Measurements from ENCODE around the gene CPAMD8. TPM values are rescaled to one million over a fixed set of nuclear protein-coding genes. Genes with fewer than 3 reads are reported as not detected.

The CPAMD8 gene
- total RNA-seq, 6 experiments from 2014 or later: 0.90 to 1.8 (median 1.2) TPM

DNA sequence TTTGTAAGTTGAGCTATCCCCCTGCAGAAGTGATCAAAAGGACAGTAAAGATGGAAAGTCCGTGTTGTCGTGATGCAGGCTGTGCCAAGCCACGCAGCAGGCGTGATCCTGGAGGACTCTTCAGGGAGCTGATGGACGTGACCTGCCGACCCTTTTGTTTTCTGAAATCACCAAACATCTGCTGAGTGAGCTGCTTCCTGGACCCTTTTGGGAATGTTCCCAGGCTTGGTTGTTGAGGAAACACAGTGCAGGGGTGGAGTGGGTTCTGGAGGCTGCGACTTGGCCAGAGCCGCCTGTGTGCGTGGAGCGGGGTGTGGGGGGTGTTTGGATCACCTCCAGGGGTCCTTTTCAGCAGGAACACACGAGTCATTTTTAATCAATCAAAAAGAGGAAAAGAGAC lies 15.4 kb upstream of the CPAMD8 start:
- no peak overlapping the region for H3K27ac ChIP-seq

DNA sequence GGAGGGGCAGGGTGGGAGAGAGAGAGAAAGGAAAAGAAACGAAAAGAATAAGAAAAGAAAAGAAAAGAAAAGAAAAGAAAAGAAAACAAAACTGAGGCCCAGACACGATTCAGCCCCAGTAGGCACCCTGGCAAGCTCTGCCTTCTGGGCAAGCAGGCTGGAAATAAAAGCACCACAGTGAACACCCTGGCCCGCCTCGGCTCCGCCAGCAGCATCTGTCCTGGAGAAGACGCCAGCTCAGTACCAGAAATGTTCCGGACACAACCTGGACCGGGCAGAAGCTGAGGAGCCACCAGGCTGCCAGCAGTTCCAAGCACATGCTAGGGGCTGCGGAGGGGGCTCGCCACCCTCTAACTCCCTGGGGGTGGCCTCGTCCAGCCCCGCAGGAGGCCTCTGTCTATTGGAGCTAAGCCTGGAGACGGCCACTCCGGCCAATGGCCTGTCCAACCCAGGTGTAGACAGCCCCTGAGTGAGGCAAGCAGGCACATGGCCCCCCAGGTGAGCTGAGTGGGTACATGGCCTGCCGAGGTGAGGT lies 11.4 kb upstream of the CPAMD8 start:
- Histone ChIP-seq H3K4me1 (no peaks in the 10 kb centered on the region), H3K36me3 (no peaks in the 10 kb centered on the region), H3K4me3 (no peak overlapping the region), H3K27me3 (no peaks in the 10 kb centered on the region), H3K9me3 (no peaks in the 10 kb centered on the region), H3K27ac (no peak overlapping the region)
- intact Hi-C loops (cut with DNase I): no loop called here
- 57% methylated on average over 1 of the region's 15 CpGs for WGBS (ENCODE audit: insufficient coverage, low coverage, low lambda C conversion rate, missing lambda C conversion rate)
- TF ChIP-seq, protein P1, sequence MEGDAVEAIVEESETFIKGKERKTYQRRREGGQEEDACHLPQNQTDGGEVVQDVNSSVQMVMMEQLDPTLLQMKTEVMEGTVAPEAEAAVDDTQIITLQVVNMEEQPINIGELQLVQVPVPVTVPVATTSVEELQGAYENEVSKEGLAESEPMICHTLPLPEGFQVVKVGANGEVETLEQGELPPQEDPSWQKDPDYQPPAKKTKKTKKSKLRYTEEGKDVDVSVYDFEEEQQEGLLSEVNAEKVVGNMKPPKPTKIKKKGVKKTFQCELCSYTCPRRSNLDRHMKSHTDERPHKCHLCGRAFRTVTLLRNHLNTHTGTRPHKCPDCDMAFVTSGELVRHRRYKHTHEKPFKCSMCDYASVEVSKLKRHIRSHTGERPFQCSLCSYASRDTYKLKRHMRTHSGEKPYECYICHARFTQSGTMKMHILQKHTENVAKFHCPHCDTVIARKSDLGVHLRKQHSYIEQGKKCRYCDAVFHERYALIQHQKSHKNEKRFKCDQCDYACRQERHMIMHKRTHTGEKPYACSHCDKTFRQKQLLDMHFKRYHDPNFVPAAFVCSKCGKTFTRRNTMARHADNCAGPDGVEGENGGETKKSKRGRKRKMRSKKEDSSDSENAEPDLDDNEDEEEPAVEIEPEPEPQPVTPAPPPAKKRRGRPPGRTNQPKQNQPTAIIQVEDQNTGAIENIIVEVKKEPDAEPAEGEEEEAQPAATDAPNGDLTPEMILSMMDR (IDR thresholded peaks at IDR 0.05): no peak
- TF ChIP-seq POLR2A (IDR thresholded peaks at IDR 0.05): no peak
- no peak for DNase-seq
- ATAC-seq: peak in 1 of 4 donors; percentile 20

More for the DNA sequence above, 15.4 kb upstream of the CPAMD8 start:
- Histone ChIP-seq H3K4me3 (no peak overlapping the region), H3K27me3 (no peaks in the 10 kb centered on the region), H3K4me1 (no peaks in the 10 kb centered on the region), H3K36me3 (no peaks in the 10 kb centered on the region), H3K9me3 (no peaks in the 10 kb centered on the region)
- intact Hi-C loops (cut with DNase I): no loop called here
- DNase-seq (peak in 1 of 3 donors; percentile 37), ATAC-seq (peak; percentile 55 to 82 (median 67))
- TF ChIP-seq POLR2A (IDR thresholded peaks at IDR 0.05): no peak
- TF ChIP-seq, protein P1 (IDR thresholded peaks at IDR 0.05): no peak
- WGBS (ENCODE audit: insufficient coverage, low coverage, low lambda C conversion rate, missing lambda C conversion rate): 19% methylated on average over 9 of the region's 11 CpGs

DNA sequence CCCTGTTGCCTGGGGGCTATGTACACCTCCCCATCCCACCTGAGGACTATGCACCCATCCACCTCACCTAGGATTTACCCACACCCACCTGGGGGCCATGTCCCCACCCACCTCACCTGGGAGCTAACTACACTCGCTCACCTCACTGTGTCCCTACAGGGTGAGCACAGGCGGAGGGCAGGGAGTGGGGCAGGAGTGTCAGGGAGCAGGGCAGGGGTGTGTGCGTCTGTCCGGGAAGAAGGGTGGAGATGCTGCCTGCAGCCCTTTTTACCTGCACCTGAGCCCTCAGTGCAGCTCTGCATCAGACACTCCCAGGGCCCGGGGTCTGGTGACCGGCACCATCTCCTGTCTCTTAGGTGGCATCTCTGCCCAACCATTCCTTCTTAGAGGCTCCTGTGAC lies 10.6 kb upstream of the CPAMD8 start:
- no peak for TF ChIP-seq POLR2A (IDR thresholded peaks at IDR 0.05)
- TF ChIP-seq, protein P1 (IDR thresholded peaks at IDR 0.05): no peak
- intact Hi-C loops (cut with DNase I): no loop called here
- H3K9me3 ChIP-seq: no peaks in the 10 kb centered on the region
- DNase-seq: no peak
- H3K36me3 ChIP-seq: no peaks in the 10 kb centered on the region
- WGBS (ENCODE audit: insufficient coverage, low coverage, low lambda C conversion rate, missing lambda C conversion rate): 72% methylated on average over 4 of the region's 6 CpGs
- no peak overlapping the region for H3K27ac ChIP-seq
- no peak overlapping the region for H3K4me3 ChIP-seq
- H3K27me3 ChIP-seq: no peaks in the 10 kb centered on the region
- H3K4me1 ChIP-seq: no peaks in the 10 kb centered on the region
- ATAC-seq: peak in 1 of 4 donors; percentile 7

- Histone ChIP-seq H3K36me3 (no peaks in the 10 kb centered on the region), H3K27ac (no peak overlapping the region), H3K4me3 (no peak overlapping the region), H3K9me3 (no peaks in the 10 kb centered on the region), H3K4me1 (no peaks in the 10 kb centered on the region), H3K27me3 (no peaks in the 10 kb centered on the region)
- TF ChIP-seq POLR2A (IDR thresholded peaks at IDR 0.05): no peak
- TF ChIP-seq, protein P1 (IDR thresholded peaks at IDR 0.05): no peak
- no CpG with 5 or more reads among the region's 4 CpGs for WGBS (ENCODE audit: insufficient coverage, low coverage, low lambda C conversion rate, missing lambda C conversion rate)
- DNase-seq: no peak
- peak in 1 of 4 donors; percentile 22 for ATAC-seq
- intact Hi-C loops (cut with DNase I): no loop called here
These were observed 10.0 kb upstream of the CPAMD8 start for GRCh38 chr19:17036640-17037039.

Measured in right lobe of liver (tissue), 6 donors.